Cardiac fibroblast (primary cell): ENCODE results near the gene TENM4.
A peak's percentile ranks its signal among the peaks of the same experiment; 100 is the strongest.
"Not testable (repeated sequence)": the region's sequence is repeated elsewhere in the genome, so short reads cannot be mapped to it uniquely, and the experiment has no call there.

Experiments used
- DNase-seq, 2 donors: peaks; one replicate each; pipeline versions ENCODE4 v3.0.0 to v3.0.0-alpha.2; 2010; ENCODE audit warnings: low read depth in 2 of 2
- H3K4me3 ChIP-seq, 2 donors: replicated peaks in 1 of 2; 1 replicate in 1 of 2; 2 replicates in 1 of 2; pipeline ENCODE4 v1.5.1; 2011; ENCODE audit warnings: low read depth in 2 of 2, low read length in 2 of 2, mild to moderate bottlenecking in 2 of 2, moderate library complexity in 1 of 2
- CTCF ChIP-seq: IDR thresholded peaks from one replicate; pipeline ENCODE4 v1.5.1; 2011; ENCODE audit warnings: low read depth, mild to moderate bottlenecking, low read length, inconsistent platforms

Gene TENM4

DNA sequence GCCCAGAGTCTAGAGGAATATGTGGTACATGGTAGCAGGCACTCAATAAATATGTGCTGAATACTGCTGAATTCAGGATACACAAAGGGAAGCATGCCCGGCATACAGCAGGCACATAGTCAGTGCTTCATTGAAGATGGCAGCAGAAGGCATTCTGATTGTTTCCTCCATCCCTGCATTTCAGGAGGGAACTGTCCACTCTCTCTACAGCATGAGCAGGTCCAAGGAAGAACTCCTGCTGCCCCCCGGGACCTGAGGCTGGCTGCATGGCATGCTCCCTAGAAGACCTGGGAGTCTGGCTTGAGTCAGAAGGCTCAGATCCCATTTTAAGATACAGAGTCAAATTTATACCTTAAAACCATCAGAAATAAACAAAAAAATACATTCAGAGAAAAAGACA is 546.8 kb downstream of the TENM4 start:
- no peak overlapping the region for H3K4me3 ChIP-seq
- no peak for DNase-seq
- no peak for TF ChIP-seq CTCF

- DNase-seq: no peak
- TF ChIP-seq CTCF: no peak
- H3K4me3 ChIP-seq: no peak overlapping the region
Measured at GRCh38 chr11:78889698-78890097, 551.1 kb downstream of the TENM4 start.

GRCh38 chr11:78886616-78887015 is 554.2 kb downstream of the TENM4 start:
- H3K4me3 ChIP-seq: no peak overlapping the region
- no peak for TF ChIP-seq CTCF
- peak; percentile 42 to 63 for DNase-seq

- no peak for TF ChIP-seq CTCF
- no peak overlapping the region for H3K4me3 ChIP-seq
- no peak for DNase-seq
Measured at GRCh38 chr11:78884761-78885160, 556.1 kb downstream of the TENM4 start.

GRCh38 chr11:78883506-78883905 is 557.3 kb downstream of the TENM4 start:
- DNase-seq: no peak
- H3K4me3 ChIP-seq: no peak overlapping the region
- TF ChIP-seq CTCF: no peak

- not testable (repeated sequence) for H3K4me3 ChIP-seq, DNase-seq
Measured at GRCh38 chr11:78879094-78879980, 561.5 kb downstream of the TENM4 start.

- H3K4me3 ChIP-seq: no peak overlapping the region
- no peak for TF ChIP-seq CTCF
- DNase-seq: no peak
Measured at GRCh38 chr11:78878631-78879030, 562.2 kb downstream of the TENM4 start.
